ENCODE results near the gene ALG8. TPM values are rescaled to one million over a fixed set of nuclear protein-coding genes. Genes with fewer than 3 reads are reported as not detected.

The ALG8 gene
- total and polyA plus RNA-seq, 2 of the 8 experiments (the other 6 are each of a cell fraction or from before 2014, with no cell fraction given): 66.7 to 84.3 TPM

- FAIRE-seq (no peak), DNase-seq (ENCODE audit: low read depth in 1 of 2, low spot score in 2 of 2) (no peak)
- Histone ChIP-seq H4K8ac (ENCODE audit: extremely low read depth, insufficient read depth, low read length) (no peak overlapping the region; the same call in 1 of the 2 replicates), H3K79me2 (ENCODE audit: control insufficient read depth in 1 of 2, insufficient read depth in 2 of 2, low read length in 2 of 2) (no peaks in the 10 kb centered on the region), H3K9ac (replicated peaks in 1 of 4; ENCODE audit: extremely low read depth in 1 of 4, low read depth in 3 of 4, low read length in 3 of 4) (no peak overlapping the region), H3K36me3 (ENCODE audit: control insufficient read depth in 2 of 4, insufficient read depth in 4 of 4, low read length in 3 of 4) (no peaks in the 10 kb centered on the region), H3K27ac (ENCODE audit: low read depth, low read length) (no peak overlapping the region), H2BK12ac (ENCODE audit: low read depth, low read length) (no peak overlapping the region), H3K79me1 (ENCODE audit: low read depth, low read length) (no peaks in the 10 kb centered on the region), H2AK5ac (ENCODE audit: low read depth, low read length) (no peak overlapping the region), H2BK120ac (replicated peaks; ENCODE audit: low read depth, low read length) (no peak overlapping the region), H3K4me1 (replicated peaks in 1 of 4; ENCODE audit: control insufficient read depth in 3 of 4, insufficient read depth in 4 of 4, low read length in 3 of 4) (no peaks in the 10 kb centered on the region), H2BK20ac (ENCODE audit: low read length) (no peak overlapping the region), H4K91ac (replicated peaks; ENCODE audit: insufficient read length, low read length) (no peak overlapping the region), H3K14ac (ENCODE audit: insufficient read length) (no peak overlapping the region), H3K23ac (ENCODE audit: insufficient read length) (no peak overlapping the region), H4K5ac (ENCODE audit: insufficient read length, low read depth, low read length) (no peak overlapping the region), H3K4ac (replicated peaks; ENCODE audit: insufficient read length, low read depth, low read length) (no peak overlapping the region), H3K4me2 (ENCODE audit: insufficient read depth in 1 of 2, low read depth in 2 of 2, low read length in 2 of 2) (no peak overlapping the region), H3K23me2 (ENCODE audit: low read depth, low read length) (no peaks in the 10 kb centered on the region), H4K20me1 (replicated peaks in 1 of 2; ENCODE audit: control insufficient read depth in 1 of 2, insufficient read depth in 2 of 2, low read length in 2 of 2) (no peaks in the 10 kb centered on the region), H2BK5ac (ENCODE audit: low read depth, low read length) (no peak overlapping the region), H3K4me3 (ENCODE audit: extremely low read depth in 1 of 4, insufficient read depth in 2 of 4, low read depth in 3 of 4, low read length in 4 of 4) (no peak overlapping the region), H2AFZ (ENCODE audit: low read length) (no peak overlapping the region), H3K9me3 (ENCODE audit: insufficient read depth in 2 of 2, low read depth in 1 of 2, low read length in 1 of 2) (no peaks in the 10 kb centered on the region), H3K27me3 (replicated peaks in 1 of 4; ENCODE audit: control insufficient read depth in 3 of 4, extremely low read depth in 1 of 4, insufficient read depth in 3 of 4, low read length in 3 of 4) (no peaks in the 10 kb centered on the region), H2BK15ac (ENCODE audit: low read length) (no peak overlapping the region), H3K18ac (ENCODE audit: extremely low read depth, low read length) (no peak overlapping the region), H3K56ac (replicated peaks; ENCODE audit: insufficient read length, low read depth, low read length) (no peak overlapping the region)
- CTCF ChIA-PET (ENCODE audit: partially characterized antibody): interaction anchor here (5.2 kb wide), 1 partner anchor 12 kb away, joined by 29 read pairs; no protein-coding TSS in a partner anchor
- no peak for TF ChIP-seq KDM1A (IDR thresholded peaks at IDR 0.05; ENCODE audit: borderline replicate concordance, low read length)
- TF ChIP-seq SP2 (IDR thresholded peaks at IDR 0.05; ENCODE audit: low read length): no peak
- TF ChIP-seq POLR2AphosphoS5 (IDR thresholded peaks at IDR 0.05; ENCODE audit: low read depth, low read length): no peak
- no peak for TF ChIP-seq CBX8 (IDR thresholded peaks at IDR 0.05; ENCODE audit: borderline replicate concordance, low read depth, low read length)
- no peak for TF ChIP-seq RNF2 (IDR thresholded peaks at IDR 0.05; ENCODE audit: borderline replicate concordance, low read depth, low read length, missing control alignments, poor library complexity, severe bottlenecking)
- WGBS, 2 experiments (ENCODE audit: extremely low coverage in 1 of 2, insufficient coverage in 1 of 2, insufficient read length in 1 of 2, insufficient replicate concordance in 2 of 2, low coverage in 1 of 2, low lambda C conversion rate in 2 of 2, missing lambda C conversion rate in 1 of 2): 79% methylated on average over 10 of the region's 10 CpGs; no CpG with 5 or more reads in 1 of the 2 experiments
- POLR2A ChIA-PET (ENCODE audit: partially characterized antibody): no interaction called here
These were observed 81.9 kb downstream of the ALG8 start for GRCh38 chr11:78057462-78058055.
